Measurements from ENCODE around the gene CHST4. TPM values are rescaled to one million over a fixed set of nuclear protein-coding genes. Genes with fewer than 3 reads are reported as not detected.

The CHST4 gene
- total RNA-seq, 2 donors from 2014 or later, result 1.9 to 3.2 TPM

DNA sequence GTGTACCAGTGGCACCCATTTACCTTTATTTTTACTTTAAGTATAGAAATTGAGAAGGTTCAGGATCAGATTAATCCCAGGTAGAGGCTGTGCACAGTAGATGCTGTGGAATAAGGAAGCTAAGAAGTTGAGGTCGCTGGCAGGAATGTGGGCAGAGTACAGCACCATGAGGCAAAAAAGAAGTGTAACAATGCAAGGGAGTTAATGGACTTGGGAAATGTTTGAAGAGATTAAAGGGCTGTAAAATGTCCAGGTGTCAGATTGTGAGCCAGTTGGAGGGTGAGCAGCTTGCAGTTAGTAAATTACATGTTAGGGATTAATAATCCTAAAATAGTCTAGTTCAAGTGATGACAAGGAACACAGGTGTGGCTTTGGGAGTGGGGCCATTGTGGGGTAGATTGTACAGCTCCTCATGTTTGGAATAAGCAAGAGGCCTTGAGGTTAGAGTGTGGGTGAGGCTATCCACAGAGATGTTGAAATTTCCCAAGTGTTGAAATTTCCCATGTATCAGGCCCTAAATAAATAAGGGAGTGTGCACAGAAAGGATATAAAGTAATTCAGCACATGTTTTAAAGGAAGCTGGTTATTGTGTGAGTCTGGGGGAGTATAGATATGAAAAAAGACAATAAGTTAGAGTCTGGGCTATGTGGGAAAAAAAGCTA, 29.1 kb downstream of the CHST4 start:
- H3K27ac Mint-ChIP-seq, result no peak overlapping the region
- TF ChIP-seq, protein P1, sequence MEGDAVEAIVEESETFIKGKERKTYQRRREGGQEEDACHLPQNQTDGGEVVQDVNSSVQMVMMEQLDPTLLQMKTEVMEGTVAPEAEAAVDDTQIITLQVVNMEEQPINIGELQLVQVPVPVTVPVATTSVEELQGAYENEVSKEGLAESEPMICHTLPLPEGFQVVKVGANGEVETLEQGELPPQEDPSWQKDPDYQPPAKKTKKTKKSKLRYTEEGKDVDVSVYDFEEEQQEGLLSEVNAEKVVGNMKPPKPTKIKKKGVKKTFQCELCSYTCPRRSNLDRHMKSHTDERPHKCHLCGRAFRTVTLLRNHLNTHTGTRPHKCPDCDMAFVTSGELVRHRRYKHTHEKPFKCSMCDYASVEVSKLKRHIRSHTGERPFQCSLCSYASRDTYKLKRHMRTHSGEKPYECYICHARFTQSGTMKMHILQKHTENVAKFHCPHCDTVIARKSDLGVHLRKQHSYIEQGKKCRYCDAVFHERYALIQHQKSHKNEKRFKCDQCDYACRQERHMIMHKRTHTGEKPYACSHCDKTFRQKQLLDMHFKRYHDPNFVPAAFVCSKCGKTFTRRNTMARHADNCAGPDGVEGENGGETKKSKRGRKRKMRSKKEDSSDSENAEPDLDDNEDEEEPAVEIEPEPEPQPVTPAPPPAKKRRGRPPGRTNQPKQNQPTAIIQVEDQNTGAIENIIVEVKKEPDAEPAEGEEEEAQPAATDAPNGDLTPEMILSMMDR (conservative IDR thresholded peaks at IDR 0.05), result no peak
- H3K4me1 Mint-ChIP-seq, result no peaks in the 10 kb centered on the region
- DNase-seq, result no peak
- no peaks in the 10 kb centered on the region for H3K36me3 Mint-ChIP-seq (ENCODE audit: low read depth)
- Histone ChIP-seq H3K36me3 (ENCODE audit: control insufficient read depth, insufficient read depth, low read length) (no peaks in the 10 kb centered on the region), H3K9ac (ENCODE audit: extremely low read depth, low read length, poor library complexity, severe bottlenecking) (no peak overlapping the region), H3K4me1 (ENCODE audit: control insufficient read depth, insufficient read depth, low read length) (no peaks in the 10 kb centered on the region), H3K27me3 (ENCODE audit: control insufficient read depth, insufficient read depth, low read length, poor library complexity, severe bottlenecking) (peaks cover 12% of the 10 kb centered on the region), H3K4me3 (ENCODE audit: low read length) (no peak overlapping the region), H3K27ac (ENCODE audit: low read depth, low read length) (no peak overlapping the region), H3K9me3 (ENCODE audit: control insufficient read depth, low read length) (peaks cover 1% of the 10 kb centered on the region)
- H3K27me3 Mint-ChIP-seq (ENCODE audit: insufficient read depth), result peaks cover 44% of the 10 kb centered on the region
- 84 to 88% methylated on average over 1 of the region's 1 CpG for WGBS, 2 experiments (ENCODE audit: insufficient coverage in 1 of 2, insufficient read length in 1 of 2)
- H3K4me3 Mint-ChIP-seq, result no peak overlapping the region
- peaks cover 2% of the 10 kb centered on the region for H3K9me3 Mint-ChIP-seq

DNA sequence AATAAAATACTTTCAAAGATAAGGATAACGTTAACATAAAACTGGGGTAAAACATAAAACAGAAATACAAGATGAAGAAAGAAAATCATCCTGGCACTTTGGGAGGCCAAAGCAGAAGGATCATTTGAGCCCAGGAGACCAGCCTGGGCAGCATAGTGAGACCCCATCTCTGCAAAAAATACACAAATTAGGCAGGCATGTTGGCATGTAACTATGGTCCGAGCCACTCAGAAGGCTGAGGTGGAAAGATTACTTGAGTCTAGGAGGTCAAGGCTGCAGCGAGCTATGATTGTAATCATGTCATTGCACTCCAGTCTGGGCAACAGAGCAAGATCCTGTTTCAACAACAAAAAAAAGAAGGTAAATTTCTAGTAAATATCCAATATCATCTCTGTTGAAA, 31.1 kb downstream of the CHST4 start:
- no peak overlapping the region for H3K27ac Mint-ChIP-seq
- DNase-seq, result no peak
- H3K4me3 Mint-ChIP-seq, result no peak overlapping the region
- peaks cover 10% of the 10 kb centered on the region for H3K27me3 ChIP-seq (ENCODE audit: control insufficient read depth, insufficient read depth, low read length, poor library complexity, severe bottlenecking)
- WGBS, 2 experiments (ENCODE audit: insufficient coverage in 1 of 2, insufficient read length in 1 of 2), result 78 to 97% methylated on average over 3 of the region's 3 CpGs
- peaks cover 20% of the 10 kb centered on the region for H3K9me3 ChIP-seq (ENCODE audit: control insufficient read depth, low read length)
- H3K9ac ChIP-seq (ENCODE audit: extremely low read depth, low read length, poor library complexity, severe bottlenecking), result no peak overlapping the region
- H3K4me1 ChIP-seq (ENCODE audit: control insufficient read depth, insufficient read depth, low read length), result no peaks in the 10 kb centered on the region
- peaks cover 19% of the 10 kb centered on the region for H3K9me3 Mint-ChIP-seq
- no peaks in the 10 kb centered on the region for H3K36me3 ChIP-seq (ENCODE audit: control insufficient read depth, insufficient read depth, low read length)
- H3K27ac ChIP-seq (ENCODE audit: low read depth, low read length), result no peak overlapping the region
- H3K4me1 Mint-ChIP-seq, result no peaks in the 10 kb centered on the region
- no peak overlapping the region for H3K4me3 ChIP-seq (ENCODE audit: low read length)
- TF ChIP-seq, protein P1 (conservative IDR thresholded peaks at IDR 0.05), result no peak
- H3K36me3 Mint-ChIP-seq (ENCODE audit: low read depth), result no peaks in the 10 kb centered on the region
- H3K27me3 Mint-ChIP-seq (ENCODE audit: insufficient read depth), result peaks cover 39% of the 10 kb centered on the region

DNA sequence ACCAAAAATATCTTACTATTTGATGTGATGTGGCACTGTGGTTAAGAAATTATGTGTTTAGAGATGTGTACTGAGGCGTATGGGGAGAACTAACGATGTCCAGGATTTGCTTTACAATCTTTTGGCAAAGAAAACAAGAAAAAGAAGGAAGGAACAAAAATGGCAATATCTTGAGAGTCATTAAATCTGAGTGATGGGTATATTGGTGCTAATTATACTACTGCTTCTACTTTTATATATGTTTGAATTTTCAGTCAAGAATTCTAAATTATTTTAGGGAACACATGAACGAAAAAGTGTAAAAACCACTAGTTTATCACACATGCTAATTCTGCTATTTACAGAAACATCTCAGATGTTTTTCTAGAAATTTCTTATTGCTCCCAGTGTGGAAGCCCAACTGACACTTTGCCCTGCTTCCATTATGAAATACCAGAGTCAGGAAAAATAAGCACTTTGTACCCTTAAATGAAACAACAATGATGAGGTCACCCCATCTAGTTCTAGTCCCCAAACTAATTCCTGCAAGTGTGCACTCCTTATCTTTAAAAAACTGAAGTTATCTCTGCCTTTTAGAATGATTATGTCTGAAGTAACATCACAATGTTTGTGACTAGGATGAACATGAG, 31.8 kb downstream of the CHST4 start:
- H3K27ac ChIP-seq (ENCODE audit: low read depth, low read length), result no peak overlapping the region
- TF ChIP-seq, protein P1 (conservative IDR thresholded peaks at IDR 0.05), result no peak
- H3K4me3 ChIP-seq (ENCODE audit: low read length), result no peak overlapping the region
- H3K36me3 ChIP-seq (ENCODE audit: control insufficient read depth, insufficient read depth, low read length), result no peaks in the 10 kb centered on the region
- Mint-ChIP-seq H3K27me3 (ENCODE audit: insufficient read depth) (peaks cover 32% of the 10 kb centered on the region), H3K4me1 (no peaks in the 10 kb centered on the region), H3K36me3 (ENCODE audit: low read depth) (no peaks in the 10 kb centered on the region), H3K9me3 (peaks cover 27% of the 10 kb centered on the region), H3K27ac (no peak overlapping the region), H3K4me3 (no peak overlapping the region)
- WGBS, 2 experiments (ENCODE audit: insufficient coverage in 1 of 2, insufficient read length in 1 of 2), result 65 to 84% methylated on average over 2 to 3 of the region's 3 CpGs
- H3K27me3 ChIP-seq (ENCODE audit: control insufficient read depth, insufficient read depth, low read length, poor library complexity, severe bottlenecking), result peaks cover 7% of the 10 kb centered on the region
- no peaks in the 10 kb centered on the region for H3K4me1 ChIP-seq (ENCODE audit: control insufficient read depth, insufficient read depth, low read length)
- H3K9me3 ChIP-seq (ENCODE audit: control insufficient read depth, low read length), result peaks cover 28% of the 10 kb centered on the region
- H3K9ac ChIP-seq (ENCODE audit: extremely low read depth, low read length, poor library complexity, severe bottlenecking), result no peak overlapping the region
- no peak for DNase-seq
